Lung (tissue), 12 donors: ENCODE results near the gene LYSMD4. TPM values are rescaled to one million over a fixed set of nuclear protein-coding genes. Genes with fewer than 3 reads are reported as not detected.
A peak's percentile ranks its signal among the peaks of the same experiment; 100 is the strongest.

Source experiments
- ATAC-seq: fragments of 200-7000 bp; cut with Tn5 transposase; one replicate; pipeline ENCODE4 v1.9.1; 2020; ENCODE audit warnings: moderate number of reproducible peaks; ENCODE audit not compliant: insufficient read depth, low FRiP score
- DNase-seq, 3 donors: peaks; one replicate each; pipeline ENCODE4 v3.0.0-alpha.2; 2013 to 2017
- H3K27ac ChIP-seq, 2 donors: one replicate each; pipeline ENCODE4 v1.5.1; 2013; ENCODE audit warnings: mild to moderate bottlenecking in 2 of 2, moderate library complexity in 2 of 2, control low read depth in 1 of 2, inconsistent platforms in 1 of 2, low read depth in 1 of 2, low read length in 1 of 2
- H3K27me3 ChIP-seq, 3 donors: one replicate each; pipeline ENCODE4 v1.5.1; 2013; ENCODE audit warnings: low read length in 2 of 3; ENCODE audit not compliant: control insufficient read depth in 3 of 3, insufficient read depth in 3 of 3
- H3K36me3 ChIP-seq, 4 donors: one replicate each; pipeline ENCODE4 v1.5.1; 2013; ENCODE audit warnings: low read length in 4 of 4, mild to moderate bottlenecking in 1 of 4, moderate library complexity in 1 of 4; ENCODE audit not compliant: control insufficient read depth in 4 of 4, insufficient read depth in 4 of 4
- H3K4me1 ChIP-seq, 5 donors: one replicate each; pipeline ENCODE4 v1.5.1; 2013; ENCODE audit warnings: low read length in 5 of 5, mild to moderate bottlenecking in 2 of 5, moderate library complexity in 1 of 5; ENCODE audit not compliant: control insufficient read depth in 5 of 5, insufficient read depth in 5 of 5
- H3K4me3 ChIP-seq: one replicate; pipeline ENCODE4 v1.5.1; 2013; ENCODE audit warnings: mild to moderate bottlenecking, control low read depth, moderate library complexity
- H3K9ac ChIP-seq, 2 donors: one replicate each; pipeline ENCODE4 v1.5.1; 2013; ENCODE audit warnings: low read length in 2 of 2, control low read depth in 1 of 2; ENCODE audit not compliant: insufficient read depth in 1 of 2
- H3K9me3 ChIP-seq, 4 donors: one replicate each; pipeline ENCODE4 v1.5.1; 2013; ENCODE audit warnings: low read length in 3 of 4, mild to moderate bottlenecking in 1 of 4, moderate library complexity in 1 of 4; ENCODE audit not compliant: control insufficient read depth in 4 of 4, insufficient read depth in 3 of 4
- WGBS, 2 donors: extraction: QIAGEN DNeasy Blood & Tissue Kit; methylation state at CpG; one replicate each; pipeline ENCODE4 v1.1.7; 2013; 5-methylcytosine and 5-hydroxymethylcytosine counted together
- polyA plus RNA-seq, 2 donors: library from polyadenylated mRNA; stranded (reverse); fragments of 200-250 nt; gene quantifications; one replicate each; pipeline ENCODE4 v1.2.1, GENCODE V29; 2013
- total RNA-seq, 2 donors: library from RNA; depleted of rRNA in 1 of 2; stranded (reverse); fragments of >200 nt in 1 of 2; gene quantifications; one replicate each; pipeline ENCODE4 v1.2.1, GENCODE V29; 2014 to 2021
- TF ChIP-seq, protein P1 (sequence below): IDR thresholded peaks from 2 replicates; pipeline ENCODE4 v1.5.1; 2012; ENCODE audit warnings: mild to moderate bottlenecking; ENCODE audit errors: control extremely low read depth, extremely low read depth
- donor health status: control.
- donor health status: control.
- donor health status: Bipolar disorder and iron deficiency.
- donor health status: healthy.
- donor health status: DM: yes; HTN: yes; CAD: no.

Gene LYSMD4
- total and polyA plus RNA-seq, 4 donors = 3.7 to 12.4 (median 9.5) TPM

DNA sequence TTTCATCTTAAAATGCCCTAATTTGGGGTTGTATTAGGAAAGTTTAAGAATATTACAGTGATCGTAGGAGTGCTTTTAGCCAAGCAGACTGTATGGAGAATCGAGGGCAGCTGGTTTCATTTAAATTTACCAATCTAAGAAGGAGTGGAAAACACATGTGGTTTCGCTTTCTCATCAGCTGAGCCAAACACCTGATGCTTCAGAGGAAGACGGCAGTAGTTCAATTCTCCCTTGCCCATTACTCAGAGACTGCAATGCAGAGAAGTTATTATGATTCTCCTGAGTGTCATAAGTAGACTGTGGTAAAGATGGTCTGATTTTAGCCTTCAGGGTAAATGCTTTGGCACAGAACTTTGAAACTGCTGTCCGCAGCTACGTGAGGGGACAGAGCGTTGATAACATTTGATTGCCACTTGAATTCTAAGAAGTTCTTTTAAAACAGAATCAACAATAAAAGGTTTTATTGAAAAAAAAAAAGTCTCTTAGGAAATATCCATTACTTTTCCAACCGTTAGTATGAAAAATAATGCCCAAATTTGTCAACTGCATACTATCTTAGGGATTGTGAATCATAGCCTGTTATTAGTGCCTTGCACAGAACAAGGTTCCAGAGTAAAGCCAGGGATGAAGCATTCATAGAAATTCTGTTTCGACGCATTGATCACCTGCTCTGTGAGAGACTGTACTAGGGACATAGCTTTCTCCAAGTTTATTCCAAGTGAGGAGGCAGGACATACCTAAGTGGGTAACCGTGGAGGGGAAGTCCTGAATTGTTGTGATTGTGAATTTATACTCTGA, 25.6 kb downstream of the LYSMD4 start:
- H3K36me3 ChIP-seq = peaks cover 8 to 28% (median 17%) of the 10 kb centered on the region in 4 donors
- no peaks in the 10 kb centered on the region for H3K9me3 ChIP-seq
- H3K4me3 ChIP-seq = no peak overlapping the region
- peak overlapping the region; percentile 77 to 84 for H3K27ac ChIP-seq
- no peaks in the 10 kb centered on the region for H3K27me3 ChIP-seq
- no peak overlapping the region for H3K9ac ChIP-seq
- peaks cover 8 to 43% (median 16%) of the 10 kb centered on the region in 5 donors for H3K4me1 ChIP-seq
- TF ChIP-seq, protein P1, sequence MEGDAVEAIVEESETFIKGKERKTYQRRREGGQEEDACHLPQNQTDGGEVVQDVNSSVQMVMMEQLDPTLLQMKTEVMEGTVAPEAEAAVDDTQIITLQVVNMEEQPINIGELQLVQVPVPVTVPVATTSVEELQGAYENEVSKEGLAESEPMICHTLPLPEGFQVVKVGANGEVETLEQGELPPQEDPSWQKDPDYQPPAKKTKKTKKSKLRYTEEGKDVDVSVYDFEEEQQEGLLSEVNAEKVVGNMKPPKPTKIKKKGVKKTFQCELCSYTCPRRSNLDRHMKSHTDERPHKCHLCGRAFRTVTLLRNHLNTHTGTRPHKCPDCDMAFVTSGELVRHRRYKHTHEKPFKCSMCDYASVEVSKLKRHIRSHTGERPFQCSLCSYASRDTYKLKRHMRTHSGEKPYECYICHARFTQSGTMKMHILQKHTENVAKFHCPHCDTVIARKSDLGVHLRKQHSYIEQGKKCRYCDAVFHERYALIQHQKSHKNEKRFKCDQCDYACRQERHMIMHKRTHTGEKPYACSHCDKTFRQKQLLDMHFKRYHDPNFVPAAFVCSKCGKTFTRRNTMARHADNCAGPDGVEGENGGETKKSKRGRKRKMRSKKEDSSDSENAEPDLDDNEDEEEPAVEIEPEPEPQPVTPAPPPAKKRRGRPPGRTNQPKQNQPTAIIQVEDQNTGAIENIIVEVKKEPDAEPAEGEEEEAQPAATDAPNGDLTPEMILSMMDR = no peak
- DNase-seq (no peak), ATAC-seq (no peak)
- 63 to 73% methylated on average over 11 of the region's 11 CpGs for WGBS, 2 donors

GRCh38 chr15:99706557-99707303, 26.5 kb downstream of the LYSMD4 start:
- 85 to 91% methylated on average over 10 of the region's 10 CpGs for WGBS, 2 donors
- Histone ChIP-seq H3K27ac (peak overlapping the region in 1 of 2 donors; percentile 78), H3K27me3 (no peaks in the 10 kb centered on the region), H3K36me3 (peaks cover 8 to 24% (median 14%) of the 10 kb centered on the region in 4 donors), H3K4me3 (no peak overlapping the region), H3K9ac (no peak overlapping the region), H3K4me1 (peaks cover 8 to 43% (median 16%) of the 10 kb centered on the region in 5 donors), H3K9me3 (no peaks in the 10 kb centered on the region)
- ATAC-seq = no peak
- no peak for DNase-seq
- TF ChIP-seq, protein P1 = no peak

DNA sequence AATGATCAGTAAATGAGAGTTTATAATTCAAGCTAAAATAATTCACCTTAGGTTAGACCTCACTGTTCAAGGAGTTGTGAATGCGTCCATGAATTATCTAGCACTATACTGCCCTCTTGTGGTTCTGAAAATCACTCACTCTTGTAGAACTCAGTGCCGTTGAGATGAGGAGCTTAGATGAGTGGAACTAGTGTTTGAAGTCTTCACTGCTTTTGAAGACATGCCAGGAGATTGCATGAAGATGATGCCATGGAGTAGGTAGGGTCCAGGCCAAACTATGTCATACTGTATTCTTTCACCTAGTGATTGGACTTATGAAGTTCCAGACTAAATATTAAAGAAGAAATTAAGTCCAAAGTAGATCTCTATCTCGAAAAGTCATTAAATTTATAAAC, 28.8 kb downstream of the LYSMD4 start:
- Histone ChIP-seq H3K4me1 (peaks cover 6 to 39% (median 19%) of the 10 kb centered on the region in 5 donors), H3K36me3 (peaks cover 0 to 13% (median 2%) of the 10 kb centered on the region in 4 donors), H3K9me3 (no peaks in the 10 kb centered on the region), H3K4me3 (no peak overlapping the region), H3K27ac (no peak overlapping the region), H3K27me3 (no peaks in the 10 kb centered on the region), H3K9ac (peak overlapping the region in 1 of 2 donors; percentile 65)
- DNase-seq (peak; percentile 42 to 94 (median 93)), ATAC-seq (peak; percentile 68)
- TF ChIP-seq, protein P1 = peak; percentile 82
- 31 to 34% methylated on average over 3 of the region's 3 CpGs for WGBS, 2 donors
